ENCODE data around the gene TIPARP.

Gene TIPARP

GRCh38 chr3:156675830-156676767 is 1.7 kb downstream of the TIPARP start:
- H2BK5ac ChIP-seq (ENCODE audit: low read length), result peak overlapping the region; percentile 90
- no peaks in the 10 kb centered on the region for H3K9me3 ChIP-seq (replicated peaks in 1 of 2; ENCODE audit: control insufficient read depth in 2 of 2, insufficient read depth in 1 of 2, low read depth in 1 of 2, low read length in 2 of 2)
- peak overlapping the region; percentile 60 for H3K9ac ChIP-seq (ENCODE audit: low read depth, low read length, poor library complexity)
- H4K91ac ChIP-seq (ENCODE audit: low read depth, low read length, poor library complexity), result no peak overlapping the region
- H2BK15ac ChIP-seq (ENCODE audit: low read length), result peak overlapping the region; percentile 49
- peaks cover 2% of the 10 kb centered on the region for H3K79me1 ChIP-seq (ENCODE audit: low read depth, low read length)
- DNase-seq (ENCODE audit: low spot score), result no peak
- no peak overlapping the region for H2BK12ac ChIP-seq (ENCODE audit: low read length)
- H3K27ac ChIP-seq (replicated peaks; ENCODE audit: low read length), result no peak overlapping the region
- H3K23ac ChIP-seq (ENCODE audit: low read depth, low read length, poor library complexity), result no peak overlapping the region
- no peaks in the 10 kb centered on the region for H3K27me3 ChIP-seq (ENCODE audit: control insufficient read depth in 3 of 3, insufficient read depth in 3 of 3, low read depth in 1 of 3, low read length in 3 of 3)
- H3K36me3 ChIP-seq (replicated peaks in 1 of 2; ENCODE audit: control insufficient read depth in 2 of 2, insufficient read depth in 2 of 2, low read length in 2 of 2), result peaks cover 12 to 33% of the 10 kb centered on the region in 2 donors
- H3K4me3 ChIP-seq (ENCODE audit: low read length in 2 of 2), result peak overlapping the region; percentile 63 to 92
- no CpG with 5 or more reads among the region's 18 CpGs for WGBS, 2 donors (ENCODE audit: extremely low coverage in 2 of 2, insufficient read length in 2 of 2, insufficient replicate concordance in 1 of 2)
- H3K4ac ChIP-seq (ENCODE audit: low read length), result no peak overlapping the region
- no peak overlapping the region for H3K14ac ChIP-seq (ENCODE audit: low read length)
- no peak overlapping the region for H4K8ac ChIP-seq (ENCODE audit: low read depth, low read length)
- peak overlapping the region; percentile 94 for H2AFZ ChIP-seq (ENCODE audit: low read length)
- no peak overlapping the region for H2AK5ac ChIP-seq (ENCODE audit: low read depth, low read length)
- H2BK120ac ChIP-seq (ENCODE audit: low read depth, low read length), result no peak overlapping the region
- peak overlapping the region; percentile 79 for H3K4me2 ChIP-seq (ENCODE audit: insufficient read depth, low read length, poor library complexity, severe bottlenecking)
- H3K4me1 ChIP-seq (ENCODE audit: control insufficient read depth in 2 of 2, insufficient read depth in 1 of 2, low read depth in 1 of 2, low read length in 2 of 2), result peaks cover 2 to 11% of the 10 kb centered on the region in 2 donors
- peak overlapping the region; percentile 95 for H3K18ac ChIP-seq (ENCODE audit: low read length)

GRCh38 chr3:156676768-156677479 is 2.5 kb downstream of the TIPARP start:
- H3K18ac ChIP-seq (ENCODE audit: low read length), result no peak overlapping the region
- H2BK5ac ChIP-seq (ENCODE audit: low read length), result no peak overlapping the region
- H2BK120ac ChIP-seq (ENCODE audit: low read depth, low read length), result no peak overlapping the region
- no peak overlapping the region for H3K4me3 ChIP-seq (ENCODE audit: low read length in 2 of 2)
- H3K27ac ChIP-seq (replicated peaks; ENCODE audit: low read length), result no peak overlapping the region
- no peak overlapping the region for H3K9ac ChIP-seq (ENCODE audit: low read depth, low read length, poor library complexity)
- no peak overlapping the region for H3K4ac ChIP-seq (ENCODE audit: low read length)
- no peak overlapping the region for H2BK12ac ChIP-seq (ENCODE audit: low read length)
- H4K91ac ChIP-seq (ENCODE audit: low read depth, low read length, poor library complexity), result no peak overlapping the region
- peaks cover 2% of the 10 kb centered on the region for H3K79me1 ChIP-seq (ENCODE audit: low read depth, low read length)
- no peaks in the 10 kb centered on the region for H3K9me3 ChIP-seq (replicated peaks in 1 of 2; ENCODE audit: control insufficient read depth in 2 of 2, insufficient read depth in 1 of 2, low read depth in 1 of 2, low read length in 2 of 2)
- no peak overlapping the region for H2AFZ ChIP-seq (ENCODE audit: low read length)
- no peak overlapping the region for H3K14ac ChIP-seq (ENCODE audit: low read length)
- no peak overlapping the region for H3K23ac ChIP-seq (ENCODE audit: low read depth, low read length, poor library complexity)
- no peak overlapping the region for H4K8ac ChIP-seq (ENCODE audit: low read depth, low read length)
- H3K4me2 ChIP-seq (ENCODE audit: insufficient read depth, low read length, poor library complexity, severe bottlenecking), result peak overlapping the region; percentile 25
- H2BK15ac ChIP-seq (ENCODE audit: low read length), result no peak overlapping the region
- H3K27me3 ChIP-seq (ENCODE audit: control insufficient read depth in 3 of 3, insufficient read depth in 3 of 3, low read depth in 1 of 3, low read length in 3 of 3), result no peaks in the 10 kb centered on the region
- no peak for DNase-seq (ENCODE audit: low spot score)
- H3K4me1 ChIP-seq (ENCODE audit: control insufficient read depth in 2 of 2, insufficient read depth in 1 of 2, low read depth in 1 of 2, low read length in 2 of 2), result peaks cover 3 to 13% of the 10 kb centered on the region in 2 donors
- no CpG with 5 or more reads among the region's 3 CpGs for WGBS, 2 donors (ENCODE audit: extremely low coverage in 2 of 2, insufficient read length in 2 of 2, insufficient replicate concordance in 1 of 2)
- no peak overlapping the region for H2AK5ac ChIP-seq (ENCODE audit: low read depth, low read length)
- H3K36me3 ChIP-seq (replicated peaks in 1 of 2; ENCODE audit: control insufficient read depth in 2 of 2, insufficient read depth in 2 of 2, low read length in 2 of 2), result peaks cover 12 to 39% of the 10 kb centered on the region in 2 donors

GRCh38 chr3:156677536-156677935 is 3.1 kb downstream of the TIPARP start:
- no peak overlapping the region for H2BK15ac ChIP-seq (ENCODE audit: low read length)
- H4K91ac ChIP-seq (ENCODE audit: low read depth, low read length, poor library complexity), result no peak overlapping the region
- H3K27me3 ChIP-seq (ENCODE audit: control insufficient read depth in 3 of 3, insufficient read depth in 3 of 3, low read depth in 1 of 3, low read length in 3 of 3), result no peaks in the 10 kb centered on the region
- no peak overlapping the region for H2BK120ac ChIP-seq (ENCODE audit: low read depth, low read length)
- no peak for DNase-seq (ENCODE audit: low spot score)
- H3K4me3 ChIP-seq (ENCODE audit: low read length in 2 of 2), result no peak overlapping the region
- H2AK5ac ChIP-seq (ENCODE audit: low read depth, low read length), result no peak overlapping the region
- no peak overlapping the region for H3K14ac ChIP-seq (ENCODE audit: low read length)
- no peaks in the 10 kb centered on the region for H3K9me3 ChIP-seq (replicated peaks in 1 of 2; ENCODE audit: control insufficient read depth in 2 of 2, insufficient read depth in 1 of 2, low read depth in 1 of 2, low read length in 2 of 2)
- H3K4ac ChIP-seq (ENCODE audit: low read length), result no peak overlapping the region
- H2AFZ ChIP-seq (ENCODE audit: low read length), result no peak overlapping the region
- H4K8ac ChIP-seq (ENCODE audit: low read depth, low read length), result no peak overlapping the region
- peaks cover 3 to 13% of the 10 kb centered on the region in 2 donors for H3K4me1 ChIP-seq (ENCODE audit: control insufficient read depth in 2 of 2, insufficient read depth in 1 of 2, low read depth in 1 of 2, low read length in 2 of 2)
- peaks cover 12 to 42% of the 10 kb centered on the region in 2 donors for H3K36me3 ChIP-seq (replicated peaks in 1 of 2; ENCODE audit: control insufficient read depth in 2 of 2, insufficient read depth in 2 of 2, low read length in 2 of 2)
- H2BK5ac ChIP-seq (ENCODE audit: low read length), result no peak overlapping the region
- H3K27ac ChIP-seq (replicated peaks; ENCODE audit: low read length), result no peak overlapping the region
- H3K23ac ChIP-seq (ENCODE audit: low read depth, low read length, poor library complexity), result no peak overlapping the region
- H2BK12ac ChIP-seq (ENCODE audit: low read length), result no peak overlapping the region
- H3K4me2 ChIP-seq (ENCODE audit: insufficient read depth, low read length, poor library complexity, severe bottlenecking), result no peak overlapping the region
- H3K9ac ChIP-seq (ENCODE audit: low read depth, low read length, poor library complexity), result no peak overlapping the region
- no peak overlapping the region for H3K18ac ChIP-seq (ENCODE audit: low read length)
- no CpG with 5 or more reads among the region's 2 CpGs for WGBS, 2 donors (ENCODE audit: extremely low coverage in 2 of 2, insufficient read length in 2 of 2, insufficient replicate concordance in 1 of 2)
- peaks cover 2% of the 10 kb centered on the region for H3K79me1 ChIP-seq (ENCODE audit: low read depth, low read length)

- H4K8ac ChIP-seq (ENCODE audit: low read depth, low read length), result no peak overlapping the region
- no peak overlapping the region for H3K4me2 ChIP-seq (ENCODE audit: insufficient read depth, low read length, poor library complexity, severe bottlenecking)
- no peak overlapping the region for H2BK12ac ChIP-seq (ENCODE audit: low read length)
- H3K9ac ChIP-seq (ENCODE audit: low read depth, low read length, poor library complexity), result no peak overlapping the region
- no peak overlapping the region for H2AK5ac ChIP-seq (ENCODE audit: low read depth, low read length)
- no peak overlapping the region for H2BK120ac ChIP-seq (ENCODE audit: low read depth, low read length)
- H4K91ac ChIP-seq (ENCODE audit: low read depth, low read length, poor library complexity), result no peak overlapping the region
- WGBS, 2 donors (ENCODE audit: extremely low coverage in 2 of 2, insufficient read length in 2 of 2, insufficient replicate concordance in 1 of 2), result no CpG with 5 or more reads among the region's 2 CpGs
- H2AFZ ChIP-seq (ENCODE audit: low read length), result no peak overlapping the region
- no peak overlapping the region for H3K14ac ChIP-seq (ENCODE audit: low read length)
- H2BK5ac ChIP-seq (ENCODE audit: low read length), result no peak overlapping the region
- peaks cover 3 to 13% of the 10 kb centered on the region in 2 donors for H3K4me1 ChIP-seq (ENCODE audit: control insufficient read depth in 2 of 2, insufficient read depth in 1 of 2, low read depth in 1 of 2, low read length in 2 of 2)
- H3K18ac ChIP-seq (ENCODE audit: low read length), result no peak overlapping the region
- no peak overlapping the region for H3K4ac ChIP-seq (ENCODE audit: low read length)
- no peak overlapping the region for H3K23ac ChIP-seq (ENCODE audit: low read depth, low read length, poor library complexity)
- H3K27me3 ChIP-seq (ENCODE audit: control insufficient read depth in 3 of 3, insufficient read depth in 3 of 3, low read depth in 1 of 3, low read length in 3 of 3), result no peaks in the 10 kb centered on the region
- H3K36me3 ChIP-seq (replicated peaks in 1 of 2; ENCODE audit: control insufficient read depth in 2 of 2, insufficient read depth in 2 of 2, low read length in 2 of 2), result peaks cover 12 to 45% of the 10 kb centered on the region in 2 donors
- DNase-seq (ENCODE audit: low spot score), result no peak
- H3K4me3 ChIP-seq (ENCODE audit: low read length in 2 of 2), result no peak overlapping the region
- no peaks in the 10 kb centered on the region for H3K9me3 ChIP-seq (replicated peaks in 1 of 2; ENCODE audit: control insufficient read depth in 2 of 2, insufficient read depth in 1 of 2, low read depth in 1 of 2, low read length in 2 of 2)
- peaks cover 2% of the 10 kb centered on the region for H3K79me1 ChIP-seq (ENCODE audit: low read depth, low read length)
- no peak overlapping the region for H2BK15ac ChIP-seq (ENCODE audit: low read length)
- no peak overlapping the region for H3K27ac ChIP-seq (replicated peaks; ENCODE audit: low read length)
Measured at GRCh38 chr3:156678197-156678596, 3.8 kb downstream of the TIPARP start.

Measured in neuronal stem cell (in vitro differentiated cells).